Thyroid gland (tissue), 4 donors: ENCODE data around the gene CEP131.

Experiments used
- POLR2A ChIP-seq, 2 donors: fragments of 450-650 bp; IDR thresholded peaks; one replicate each; pipeline ENCODE4 v1.6.1; 2017; ENCODE audit warnings: antibody characterized with exemption in 2 of 2, mild to moderate bottlenecking in 2 of 2, moderate library complexity in 1 of 2
- TF ChIP-seq, protein P1 (sequence below), 6 experiments: fragments of 200-600 bp in 3 of 6; fragments of 450-650 bp in 3 of 6; sonication (generic) in 3 of 6; IDR thresholded peaks; one replicate each; pipeline ENCODE4 v1.5.1; 2016 to 2019; ENCODE audit warnings: antibody characterized with exemption in 6 of 6, mild to moderate bottlenecking in 2 of 6, inconsistent platforms in 1 of 6, moderate library complexity in 1 of 6

DNA sequence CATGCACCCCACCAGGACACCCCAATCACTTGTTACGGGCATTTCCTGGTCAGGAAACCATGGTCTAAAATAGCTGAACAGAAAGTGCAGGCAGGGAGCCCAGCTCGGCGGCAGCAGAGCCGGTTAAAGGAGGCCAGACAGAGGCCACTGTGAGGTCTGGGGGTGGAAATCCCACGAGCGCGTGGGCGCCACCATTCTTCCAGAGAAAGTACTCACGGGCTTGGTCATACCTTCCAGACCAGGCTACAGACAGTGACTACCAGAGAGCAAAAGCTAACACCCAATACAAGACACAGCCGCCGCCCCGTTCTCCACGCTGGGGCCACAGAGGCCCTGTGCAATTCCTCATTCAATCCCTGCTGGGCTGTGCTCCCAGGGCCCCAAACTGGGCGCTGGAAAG is 11.9 kb downstream of the CEP131 start:
- TF ChIP-seq, protein P1, sequence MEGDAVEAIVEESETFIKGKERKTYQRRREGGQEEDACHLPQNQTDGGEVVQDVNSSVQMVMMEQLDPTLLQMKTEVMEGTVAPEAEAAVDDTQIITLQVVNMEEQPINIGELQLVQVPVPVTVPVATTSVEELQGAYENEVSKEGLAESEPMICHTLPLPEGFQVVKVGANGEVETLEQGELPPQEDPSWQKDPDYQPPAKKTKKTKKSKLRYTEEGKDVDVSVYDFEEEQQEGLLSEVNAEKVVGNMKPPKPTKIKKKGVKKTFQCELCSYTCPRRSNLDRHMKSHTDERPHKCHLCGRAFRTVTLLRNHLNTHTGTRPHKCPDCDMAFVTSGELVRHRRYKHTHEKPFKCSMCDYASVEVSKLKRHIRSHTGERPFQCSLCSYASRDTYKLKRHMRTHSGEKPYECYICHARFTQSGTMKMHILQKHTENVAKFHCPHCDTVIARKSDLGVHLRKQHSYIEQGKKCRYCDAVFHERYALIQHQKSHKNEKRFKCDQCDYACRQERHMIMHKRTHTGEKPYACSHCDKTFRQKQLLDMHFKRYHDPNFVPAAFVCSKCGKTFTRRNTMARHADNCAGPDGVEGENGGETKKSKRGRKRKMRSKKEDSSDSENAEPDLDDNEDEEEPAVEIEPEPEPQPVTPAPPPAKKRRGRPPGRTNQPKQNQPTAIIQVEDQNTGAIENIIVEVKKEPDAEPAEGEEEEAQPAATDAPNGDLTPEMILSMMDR (IDR thresholded peaks at IDR 0.05): no peak
- TF ChIP-seq POLR2A (IDR thresholded peaks at IDR 0.05): no peak
